C4-2B (cell line): ENCODE results near the gene PRICKLE2.

Experiments used
- ZFX ChIP-seq: fragments of 450-650 bp; IDR thresholded peaks from 2 replicates; pipeline ENCODE4 v1.6.1; 2017
- TF ChIP-seq, protein P1 (sequence below): fragments of 450-650 bp; conservative IDR thresholded peaks from 2 replicates; pipeline ENCODE4 v1.5.1; 2017; ENCODE audit warnings: mild to moderate bottlenecking

DNA sequence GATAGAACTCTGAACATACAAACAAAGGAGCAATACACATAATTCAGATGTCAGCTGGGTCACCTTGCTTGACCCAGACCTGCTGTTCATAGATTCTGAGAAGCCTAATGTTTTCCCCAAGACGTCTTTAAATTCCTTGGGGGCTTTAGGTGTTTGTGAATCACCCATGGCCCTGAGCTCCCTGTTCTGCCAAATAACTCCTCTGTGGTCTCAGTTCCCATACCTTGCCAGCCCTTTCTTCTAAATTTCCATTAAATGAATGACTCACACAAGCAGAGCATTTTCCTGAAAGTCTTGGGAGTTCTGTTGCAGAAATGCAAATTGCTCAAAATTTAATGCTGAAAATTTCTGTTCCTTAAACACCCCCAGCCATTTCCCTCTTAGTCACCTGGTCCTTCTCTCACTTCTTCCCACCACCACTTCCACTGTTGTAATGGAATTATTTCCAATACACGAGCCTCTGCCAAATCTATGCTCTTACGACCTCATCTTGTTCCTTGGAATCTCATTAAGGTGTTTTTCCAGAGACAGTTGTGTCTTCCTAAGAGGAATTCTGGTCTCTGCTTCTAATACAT lies 168.6 kb downstream of the PRICKLE2 start:
- TF ChIP-seq, protein P1, sequence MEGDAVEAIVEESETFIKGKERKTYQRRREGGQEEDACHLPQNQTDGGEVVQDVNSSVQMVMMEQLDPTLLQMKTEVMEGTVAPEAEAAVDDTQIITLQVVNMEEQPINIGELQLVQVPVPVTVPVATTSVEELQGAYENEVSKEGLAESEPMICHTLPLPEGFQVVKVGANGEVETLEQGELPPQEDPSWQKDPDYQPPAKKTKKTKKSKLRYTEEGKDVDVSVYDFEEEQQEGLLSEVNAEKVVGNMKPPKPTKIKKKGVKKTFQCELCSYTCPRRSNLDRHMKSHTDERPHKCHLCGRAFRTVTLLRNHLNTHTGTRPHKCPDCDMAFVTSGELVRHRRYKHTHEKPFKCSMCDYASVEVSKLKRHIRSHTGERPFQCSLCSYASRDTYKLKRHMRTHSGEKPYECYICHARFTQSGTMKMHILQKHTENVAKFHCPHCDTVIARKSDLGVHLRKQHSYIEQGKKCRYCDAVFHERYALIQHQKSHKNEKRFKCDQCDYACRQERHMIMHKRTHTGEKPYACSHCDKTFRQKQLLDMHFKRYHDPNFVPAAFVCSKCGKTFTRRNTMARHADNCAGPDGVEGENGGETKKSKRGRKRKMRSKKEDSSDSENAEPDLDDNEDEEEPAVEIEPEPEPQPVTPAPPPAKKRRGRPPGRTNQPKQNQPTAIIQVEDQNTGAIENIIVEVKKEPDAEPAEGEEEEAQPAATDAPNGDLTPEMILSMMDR: no peak
- TF ChIP-seq ZFX: no peak
